ENCODE data around the gene GOLGA6C. TPM values are rescaled to one million over a fixed set of nuclear protein-coding genes. Genes with fewer than 3 reads are reported as not detected.

GOLGA6C gene
- total RNA-seq, 2 donors from 2014 or later = 0.34 TPM; not detected in 1

Other genes with a start within 250 kb of the GOLGA6C start
- 10 to 100 TPM; 29.6 to 29.7 TPM for gene PPCDC, start 234.7 kb upstream of the GOLGA6C start, total RNA-seq
- gene C15orf39, start 56.5 kb upstream of the GOLGA6C start, total RNA-seq = 10 to 100 TPM; 16.5 to 22.0 TPM
- under 1 TPM in 1 of 2 donors, not detected in 1; 0.55 TPM for gene GOLGA6D, start 24.5 kb downstream of the GOLGA6C start, total RNA-seq
- 10 to 100 TPM; 50.6 to 61.1 TPM for gene COMMD4, start 77.7 kb downstream of the GOLGA6C start, total RNA-seq
- gene NEIL1, start 88.7 kb downstream of the GOLGA6C start, total RNA-seq = 10 to 100 TPM in 1 of 2 donors, 1 to 10 TPM in 1; 5.8 to 11.0 TPM
- 100 to 1,000 TPM; 106 to 120 TPM for gene MAN2C1, start 110.3 kb downstream of the GOLGA6C start, total RNA-seq
- 10 to 100 TPM; 93.1 to 96.4 TPM for gene SIN3A, start 193.4 kb downstream of the GOLGA6C start, total RNA-seq

Measured in activated T-cell treated with anti-CD3 and anti-CD28 coated beads, Interleukin-2, amount 50 U/mL, for 72 hours (primary cell).